ENCODE measurements around the gene KRT31. TPM values are rescaled to one million over a fixed set of nuclear protein-coding genes. Genes with fewer than 3 reads are reported as not detected.
"Not testable (repeated sequence)": the region's sequence is repeated elsewhere in the genome, so short reads cannot be mapped to it uniquely, and the experiment has no call there.

The KRT31 gene
- total RNA-seq, 2 donors from 2014 or later: not detected

GRCh38 chr17:41347869-41348760 lies 49.3 kb downstream of the KRT31 start:
- H3K36me3 ChIP-seq: no peaks in the 10 kb centered on the region
- H3K4me3 ChIP-seq: no peak overlapping the region
- TF ChIP-seq, protein P1, sequence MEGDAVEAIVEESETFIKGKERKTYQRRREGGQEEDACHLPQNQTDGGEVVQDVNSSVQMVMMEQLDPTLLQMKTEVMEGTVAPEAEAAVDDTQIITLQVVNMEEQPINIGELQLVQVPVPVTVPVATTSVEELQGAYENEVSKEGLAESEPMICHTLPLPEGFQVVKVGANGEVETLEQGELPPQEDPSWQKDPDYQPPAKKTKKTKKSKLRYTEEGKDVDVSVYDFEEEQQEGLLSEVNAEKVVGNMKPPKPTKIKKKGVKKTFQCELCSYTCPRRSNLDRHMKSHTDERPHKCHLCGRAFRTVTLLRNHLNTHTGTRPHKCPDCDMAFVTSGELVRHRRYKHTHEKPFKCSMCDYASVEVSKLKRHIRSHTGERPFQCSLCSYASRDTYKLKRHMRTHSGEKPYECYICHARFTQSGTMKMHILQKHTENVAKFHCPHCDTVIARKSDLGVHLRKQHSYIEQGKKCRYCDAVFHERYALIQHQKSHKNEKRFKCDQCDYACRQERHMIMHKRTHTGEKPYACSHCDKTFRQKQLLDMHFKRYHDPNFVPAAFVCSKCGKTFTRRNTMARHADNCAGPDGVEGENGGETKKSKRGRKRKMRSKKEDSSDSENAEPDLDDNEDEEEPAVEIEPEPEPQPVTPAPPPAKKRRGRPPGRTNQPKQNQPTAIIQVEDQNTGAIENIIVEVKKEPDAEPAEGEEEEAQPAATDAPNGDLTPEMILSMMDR (IDR thresholded peaks at IDR 0.05): no peak
- intact Hi-C loops (cut with DNase I): no loop called here
- no peak for DNase-seq
- no peak overlapping the region for H3K9ac ChIP-seq (ENCODE audit: low read depth in 2 of 2, low read length in 2 of 2)
- no peaks in the 10 kb centered on the region for H3K9me3 ChIP-seq
- no peaks in the 10 kb centered on the region for H3K4me1 ChIP-seq
- no peaks in the 10 kb centered on the region for H3K27me3 ChIP-seq
- H3K27ac ChIP-seq: no peak overlapping the region

DNA sequence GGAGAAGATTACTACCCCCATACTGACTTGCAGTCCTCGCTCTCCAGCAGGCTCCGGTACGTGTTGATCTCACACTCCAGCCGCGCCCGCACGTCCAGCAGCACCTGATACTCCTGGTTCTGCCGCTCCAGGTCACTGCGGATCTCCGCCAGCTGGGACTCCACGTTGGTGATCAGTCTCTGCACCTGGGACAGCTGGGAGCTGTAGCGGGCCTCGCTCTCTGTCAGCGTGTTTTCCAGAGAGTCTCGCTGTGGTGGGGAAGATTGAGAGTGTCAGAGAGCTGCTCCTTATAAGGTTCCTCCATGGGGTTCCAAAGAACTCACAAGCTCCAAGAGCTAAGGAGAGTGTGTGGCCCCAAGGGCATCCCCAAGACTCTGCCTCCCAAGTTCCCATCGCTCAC lies 51.0 kb downstream of the KRT31 start:
- H3K36me3 ChIP-seq; H3K4me3 ChIP-seq; H3K9me3 ChIP-seq; H3K27ac ChIP-seq; intact Hi-C loops (cut with DNase I); DNase-seq; H3K27me3 ChIP-seq; H3K4me1 ChIP-seq; H3K9ac ChIP-seq (ENCODE audit: low read depth in 2 of 2, low read length in 2 of 2): not testable (repeated sequence)

- no peak overlapping the region for H3K27ac ChIP-seq
- no peak overlapping the region for H3K4me3 ChIP-seq
- H3K36me3 ChIP-seq: no peaks in the 10 kb centered on the region
- no peaks in the 10 kb centered on the region for H3K4me1 ChIP-seq
- TF ChIP-seq, protein P1 (IDR thresholded peaks at IDR 0.05): no peak
- DNase-seq: no peak
- H3K9me3 ChIP-seq: no peaks in the 10 kb centered on the region
- no peaks in the 10 kb centered on the region for H3K27me3 ChIP-seq
- intact Hi-C loops (cut with DNase I): no loop called here
- H3K9ac ChIP-seq (ENCODE audit: low read depth in 2 of 2, low read length in 2 of 2): no peak overlapping the region
These were observed 51.4 kb downstream of the KRT31 start for GRCh38 chr17:41345992-41346391.

Other genes starting within 250 kb of the KRT31 start
- gene KRTAP4-5, start 247.8 kb downstream of the KRT31 start, total RNA-seq: not detected
- gene KRTAP4-4, start 236.9 kb downstream of the KRT31 start, total RNA-seq: not detected
- not detected for gene KRTAP4-3, start 229.4 kb downstream of the KRT31 start, total RNA-seq
- not detected for gene KRTAP4-2, start 219.4 kb downstream of the KRT31 start, total RNA-seq
- gene KRTAP4-1, start 212.7 kb downstream of the KRT31 start, total RNA-seq: under 1 TPM in 1 of 2 donors, not detected in 1; 0.53 TPM
- gene KRTAP9-1, start 207.7 kb downstream of the KRT31 start, total RNA-seq: not detected
- gene KRTAP9-2, start 171.0 kb downstream of the KRT31 start, total RNA-seq: not detected
- gene KRTAP9-3, start 165.2 kb downstream of the KRT31 start, total RNA-seq: not detected
- gene KRTAP9-8, start 159.6 kb downstream of the KRT31 start, total RNA-seq: not detected
- gene KRTAP9-4, start 147.9 kb downstream of the KRT31 start, total RNA-seq: not detected
- not detected for gene KRTAP9-9, start 142.2 kb downstream of the KRT31 start, total RNA-seq
- not detected for gene KRTAP9-6, start 132.2 kb downstream of the KRT31 start, total RNA-seq
- not detected for gene KRTAP9-7, start 121.9 kb downstream of the KRT31 start, total RNA-seq
- not detected for gene KRTAP29-1, start 94.8 kb downstream of the KRT31 start, total RNA-seq
- not detected for gene KRTAP16-1, start 88.3 kb downstream of the KRT31 start, total RNA-seq
- not detected for gene KRTAP17-1, start 81.9 kb downstream of the KRT31 start, total RNA-seq
- not detected for gene KRT33A, start 46.8 kb downstream of the KRT31 start, total RNA-seq
- gene KRT33B, start 27.8 kb downstream of the KRT31 start, total RNA-seq: not detected
- gene KRT34, start 15.3 kb downstream of the KRT31 start, total RNA-seq: not detected
- not detected for gene KRT37, start 27.0 kb upstream of the KRT31 start, total RNA-seq
- gene KRT38, start 43.4 kb upstream of the KRT31 start, total RNA-seq: not detected
- not detected for gene KRT32, start 69.8 kb upstream of the KRT31 start, total RNA-seq
- not detected for gene KRT35, start 83.5 kb upstream of the KRT31 start, total RNA-seq
- gene KRT36, start 92.3 kb upstream of the KRT31 start, total RNA-seq: not detected
- under 1 TPM in 1 of 2 donors, not detected in 1; 0.25 TPM for gene KRT13, start 108.0 kb upstream of the KRT31 start, total RNA-seq
- gene KRT15, start 121.3 kb upstream of the KRT31 start, total RNA-seq: 10 to 100 TPM in 1 of 2 donors, 1 to 10 TPM in 1; 5.8 to 20.0 TPM
- gene KRT19, start 130.7 kb upstream of the KRT31 start, total RNA-seq: 1,000 to 10,000 TPM; 2,159 to 2,203 TPM
- gene KRT9, start 174.5 kb upstream of the KRT31 start, total RNA-seq: not detected
- gene KRT14, start 189.3 kb upstream of the KRT31 start, total RNA-seq: not detected
- gene KRT16, start 215.2 kb upstream of the KRT31 start, total RNA-seq: not detected
- gene KRT17, start 227.0 kb upstream of the KRT31 start, total RNA-seq: 1 to 10 TPM in 1 of 2 donors, not detected in 1; 1.2 TPM

Measured in colonic mucosa (tissue), 4 donors.